B cell (primary cell): Measurements from ENCODE around the gene TJP3. TPM values are rescaled to one million over a fixed set of nuclear protein-coding genes. Genes with fewer than 3 reads are reported as not detected.
A peak's percentile ranks its signal among the peaks of the same experiment; 100 is the strongest.

Experiments used
- ATAC-seq: fragments of 200-7000 bp; cut with Tn5 transposase; one replicate; pipeline ENCODE4 v1.10.0; 2021; ENCODE audit warnings: low read depth, mild to moderate bottlenecking, moderate number of reproducible peaks, moderate library complexity
- CTCF ChIA-PET: fragments of 350-600 bp; sonication (Branson Sonifier 250); formaldehyde crosslinking; loops from one replicate; lab custom pipeline; 2021; ENCODE audit warnings: antibody characterized with exemption, inconsistent platforms; lab: Charles Lee
- POLR2A ChIA-PET: fragments of 350-600 bp; sonication (Branson Sonifier 250); formaldehyde crosslinking; loops from one replicate; lab custom pipeline; 2021; ENCODE audit warnings: antibody characterized with exemption; lab: Charles Lee
- DNase-seq: peaks from one replicate; pipeline ENCODE4 v3.0.0; 2013
- H2AFZ ChIP-seq: 2 replicates; pipeline ENCODE4 v1.6.1; 2012; ENCODE audit warnings: mild to moderate bottlenecking, low read depth, low read length; ENCODE audit not compliant: insufficient read depth, poor library complexity, severe bottlenecking
- H3K27ac ChIP-seq, 2 donors: 1 replicate in 1 of 2; 2 replicates in 1 of 2; pipeline ENCODE4 v1.5.1; 2012 to 2013; ENCODE audit warnings: low read length in 2 of 2, mild to moderate bottlenecking in 2 of 2, moderate library complexity in 1 of 2
- H3K27me3 ChIP-seq, 4 experiments: fragments of 200-600 bp in 1 of 4; sonication (generic) in 1 of 4; replicated peaks in 1 of 4; 1 replicate in 2 of 4; 2 replicates in 2 of 4; pipeline versions ENCODE4 v1.6.1 to v1.7.0; 2013 to 2016; ENCODE audit warnings: low read length in 3 of 4, mild to moderate bottlenecking in 2 of 4, mixed read lengths in 1 of 4, moderate library complexity in 1 of 4; ENCODE audit not compliant: insufficient read depth in 4 of 4, control insufficient read depth in 3 of 4; ENCODE audit errors: control extremely low read depth in 1 of 4
- H3K36me3 ChIP-seq, 2 experiments: replicated peaks in 1 of 2; 1 replicate in 1 of 2; 2 replicates in 1 of 2; pipeline versions ENCODE4 v1.6.1 to v1.7.1; 2013; ENCODE audit warnings: low read length in 1 of 2; ENCODE audit not compliant: insufficient read depth in 2 of 2, control insufficient read depth in 1 of 2; ENCODE audit errors: control extremely low read depth in 1 of 2, extremely low read depth in 1 of 2
- H3K4me1 ChIP-seq, 2 donors: fragments of 200-600 bp in 1 of 2; sonication (generic) in 1 of 2; 1 replicate in 1 of 2; 2 replicates in 1 of 2; pipeline versions ENCODE4 v1.5.1 to v1.6.1; 2013 to 2017; ENCODE audit warnings: low read length in 2 of 2; ENCODE audit not compliant: control insufficient read depth in 2 of 2, insufficient read depth in 2 of 2
- H3K4me2 ChIP-seq: replicated peaks from 2 replicates; pipeline ENCODE3; 2012; ENCODE audit warnings: mild to moderate bottlenecking, low read depth, low read length; ENCODE audit not compliant: poor library complexity, severe bottlenecking
- H3K4me3 ChIP-seq, 5 experiments: fragments of 200-600 bp in 1 of 5; sonication (generic) in 1 of 5; 1 replicate in 3 of 5; 2 replicates in 2 of 5; pipeline versions ENCODE4 v1.5.1 to v1.7.0; 2011 to 2016; ENCODE audit warnings: low read length in 4 of 5, mild to moderate bottlenecking in 4 of 5, low read depth in 2 of 5, control low read depth in 1 of 5, moderate library complexity in 1 of 5; ENCODE audit not compliant: insufficient read depth in 1 of 5; ENCODE audit errors: control extremely low read depth in 1 of 5, extremely low read depth in 1 of 5
- H3K79me2 ChIP-seq: fragments of 200-600 bp; sonication (generic); one replicate; pipeline ENCODE4 v1.6.0; 2016; ENCODE audit warnings: low read length; ENCODE audit not compliant: control insufficient read depth, insufficient read depth
- H3K9ac ChIP-seq: fragments of 200-600 bp; sonication (generic); 2 replicates; pipeline ENCODE4 v1.6.1; 2017; ENCODE audit warnings: mild to moderate bottlenecking, low read length, moderate library complexity
- H3K9me3 ChIP-seq, 3 donors: one replicate each; pipeline versions ENCODE4 v1.6.1 to v1.7.1; 2013; ENCODE audit warnings: low read length in 2 of 3; ENCODE audit not compliant: control insufficient read depth in 2 of 3, insufficient read depth in 1 of 3; ENCODE audit errors: control extremely low read depth in 1 of 3
- H4K20me1 ChIP-seq: 2 replicates; pipeline ENCODE4 v1.6.0; 2012; ENCODE audit warnings: mild to moderate bottlenecking, low read length; ENCODE audit not compliant: insufficient read depth, control insufficient read depth, poor library complexity, severe bottlenecking
- H3K27ac Mint-ChIP-seq: one replicate; pipeline ENCODE4 v1.8.0; 2021; ENCODE audit warnings: mixed read lengths
- H3K27me3 Mint-ChIP-seq: one replicate; pipeline ENCODE4 v1.8.0; 2021; ENCODE audit warnings: mixed read lengths
- H3K4me1 Mint-ChIP-seq: one replicate; pipeline ENCODE4 v1.8.0; 2021; ENCODE audit warnings: mixed read lengths
- H3K4me3 Mint-ChIP-seq: one replicate; pipeline ENCODE4 v1.8.0; 2021; ENCODE audit warnings: mixed read lengths
- H3K9me3 Mint-ChIP-seq: one replicate; pipeline ENCODE4 v1.8.0; 2022; ENCODE audit warnings: mixed read lengths; ENCODE audit not compliant: insufficient read depth
- CTCF ChIP-seq: fragments of 200-600 bp; IDR thresholded peaks from one replicate; pipeline ENCODE4 v1.8.0; 2022; ENCODE audit warnings: antibody characterized with exemption, mild to moderate bottlenecking
- EZH2 ChIP-seq: IDR thresholded peaks from 2 replicates; pipeline ENCODE4 v1.6.1; 2012; ENCODE audit warnings: borderline replicate concordance, low read depth, mild to moderate bottlenecking, moderate library complexity, low read length; ENCODE audit not compliant: insufficient read depth, poor library complexity, severe bottlenecking
- WGBS: methylation state at CpG from one replicate; pipeline ENCODE4 v1.1.5; 2013; ENCODE audit warnings: missing lambda C conversion rate; ENCODE audit not compliant: insufficient coverage; 5-methylcytosine and 5-hydroxymethylcytosine counted together
- intact Hi-C: fragments of 100-400 bp; cut with micrococcal nuclease; formaldehyde crosslinking; loops from one replicate; pipeline ENCODE4 v1.10.0; 2022
- polyA plus RNA-seq: library from polyadenylated mRNA; depleted of rRNA; stranded (reverse); fragments of >200 nt; gene quantifications from 2 replicates; pipeline ENCODE4 v1.2.3, GENCODE V29; 2012
- total RNA-seq, 2 donors: library from RNA; stranded (reverse); fragments of 120-200 nt in 1 of 2; gene quantifications; 1 replicate in 1 of 2; 2 replicates in 1 of 2; pipeline versions ENCODE4 v1.2.3 to v1.2.4, GENCODE V29; 2013 to 2022

The TJP3 gene
- total and polyA plus RNA-seq, 2 donors (not counting 1 experiment from before 2014, with no cell fraction given) = 2.1 to 2.9 TPM

DNA sequence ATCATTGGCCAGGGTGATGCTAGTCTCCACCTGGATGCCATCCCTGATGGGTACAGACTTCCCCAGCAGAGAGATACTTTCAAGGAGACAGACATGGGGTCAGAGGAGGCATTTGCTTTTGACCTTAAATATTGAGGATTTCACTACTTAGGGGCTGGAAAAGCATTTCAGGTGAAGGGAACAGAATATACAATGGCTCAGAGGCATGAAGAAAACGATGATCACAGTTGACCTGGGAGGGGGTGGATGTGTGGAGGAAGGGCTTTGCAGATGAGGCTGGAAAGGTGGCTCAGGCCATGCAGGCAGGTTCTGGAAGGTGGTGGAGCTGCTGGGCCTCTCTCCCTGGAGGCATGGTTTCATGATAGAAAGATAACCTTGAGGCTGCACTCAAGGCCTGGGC lies 74.1 kb downstream of the TJP3 start:
- CTCF ChIA-PET = no interaction called here
- DNase-seq (no peak), ATAC-seq (no peak)
- Histone ChIP-seq H3K4me2 (no peak overlapping the region), H3K27ac (no peak overlapping the region), H2AFZ (no peak overlapping the region), H3K4me1 (peaks cover 11 to 13% of the 10 kb centered on the region in 2 donors), H3K9me3 (peaks cover 0 to 31% (median 21%) of the 10 kb centered on the region in 3 donors), H3K27me3 (peaks cover 0 to 2% (median 0%) of the 10 kb centered on the region in 4 experiments), H3K79me2 (no peaks in the 10 kb centered on the region), H3K4me3 (no peak overlapping the region), H3K36me3 (no peaks in the 10 kb centered on the region), H3K9ac (no peak overlapping the region), H4K20me1 (no peaks in the 10 kb centered on the region)
- H3K9me3 Mint-ChIP-seq = peaks cover 12% of the 10 kb centered on the region
- POLR2A ChIA-PET = no interaction called here
- intact Hi-C loops = no loop called here
- peaks cover 18% of the 10 kb centered on the region for H3K4me1 Mint-ChIP-seq
- 100% methylated on average over 1 of the region's 1 CpG for WGBS
- TF ChIP-seq CTCF (no peak), EZH2 (no peak)
- H3K4me3 Mint-ChIP-seq = peak overlapping the region; percentile 14
- H3K27me3 Mint-ChIP-seq = no peaks in the 10 kb centered on the region
- no peak overlapping the region for H3K27ac Mint-ChIP-seq

DNA sequence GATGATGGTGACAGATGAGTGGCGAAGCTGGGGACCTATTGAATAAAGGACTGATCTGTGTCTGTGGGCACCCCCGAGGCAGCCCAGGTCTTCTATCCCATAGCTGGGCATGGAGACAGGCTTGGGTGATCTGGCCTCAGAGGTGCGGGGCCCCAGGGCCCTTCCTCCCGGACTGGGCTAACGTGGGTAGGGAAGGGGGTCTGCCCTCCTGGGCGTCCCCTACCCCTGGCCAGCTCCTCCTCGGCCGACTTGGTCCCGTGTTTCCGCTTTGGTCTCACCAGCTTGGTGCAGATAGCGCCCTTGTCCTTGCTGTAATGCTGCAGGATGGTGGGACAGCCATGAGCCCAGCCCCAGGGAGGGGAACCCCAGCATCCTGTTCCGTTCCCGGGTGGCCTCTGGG lies 74.7 kb downstream of the TJP3 start:
- Histone ChIP-seq H3K27ac (no peak overlapping the region), H2AFZ (no peak overlapping the region), H3K36me3 (no peaks in the 10 kb centered on the region), H3K79me2 (no peaks in the 10 kb centered on the region), H3K9me3 (peaks cover 0 to 31% (median 21%) of the 10 kb centered on the region in 3 donors), H3K4me2 (no peak overlapping the region), H3K4me3 (no peak overlapping the region), H4K20me1 (no peaks in the 10 kb centered on the region), H3K9ac (no peak overlapping the region), H3K4me1 (peaks cover 11 to 13% of the 10 kb centered on the region in 2 donors), H3K27me3 (peaks cover 0 to 2% (median 0%) of the 10 kb centered on the region in 4 experiments)
- POLR2A ChIA-PET = no interaction called here
- intact Hi-C loops = no loop called here
- no peak for TF ChIP-seq EZH2
- TF ChIP-seq CTCF = no peak
- H3K4me1 Mint-ChIP-seq = peaks cover 18% of the 10 kb centered on the region
- no peak overlapping the region for H3K4me3 Mint-ChIP-seq
- DNase-seq (no peak), ATAC-seq (no peak)
- no peaks in the 10 kb centered on the region for H3K27me3 Mint-ChIP-seq
- CTCF ChIA-PET = no interaction called here
- WGBS = 95% methylated on average over 13 of the region's 13 CpGs
- peaks cover 12% of the 10 kb centered on the region for H3K9me3 Mint-ChIP-seq
- no peak overlapping the region for H3K27ac Mint-ChIP-seq
